ENCODE data around the gene MEIS2.

DNA sequence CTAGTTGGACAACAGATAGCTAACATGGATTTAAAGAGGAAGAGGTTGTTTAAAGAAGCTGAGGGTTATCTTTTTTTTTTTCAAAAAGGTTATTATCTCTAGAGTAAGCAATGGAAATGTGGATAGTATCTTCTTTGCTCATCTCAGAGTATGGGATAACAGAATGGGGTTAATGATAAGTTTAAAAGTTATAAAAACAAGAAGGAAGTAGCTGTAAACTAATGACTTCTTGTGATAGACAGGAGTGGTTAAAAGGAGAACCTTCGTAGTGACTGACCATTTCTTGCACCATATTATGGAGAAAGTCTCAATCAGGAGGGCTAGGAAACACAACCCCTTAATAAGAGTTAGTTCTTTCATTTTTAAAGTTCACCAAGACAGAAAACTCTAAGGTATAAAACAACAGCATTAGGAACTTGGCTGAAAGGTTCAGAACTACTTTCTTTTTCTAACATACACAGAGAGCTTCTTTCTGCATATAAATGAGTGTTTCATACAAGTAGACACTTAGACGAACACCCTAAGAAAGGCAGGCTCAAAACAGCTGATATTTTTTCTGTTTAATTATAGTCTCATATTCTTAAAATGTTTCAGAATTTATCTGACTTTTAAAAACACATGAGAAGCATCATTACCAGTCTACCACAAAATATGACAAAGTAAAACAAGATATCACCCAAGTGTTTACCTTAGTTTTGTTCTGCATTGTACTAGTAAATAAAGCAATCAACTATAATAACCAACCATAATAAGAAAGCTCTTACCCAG, 140.0 kb downstream of the MEIS2 start:
- TF ChIP-seq, protein P1, sequence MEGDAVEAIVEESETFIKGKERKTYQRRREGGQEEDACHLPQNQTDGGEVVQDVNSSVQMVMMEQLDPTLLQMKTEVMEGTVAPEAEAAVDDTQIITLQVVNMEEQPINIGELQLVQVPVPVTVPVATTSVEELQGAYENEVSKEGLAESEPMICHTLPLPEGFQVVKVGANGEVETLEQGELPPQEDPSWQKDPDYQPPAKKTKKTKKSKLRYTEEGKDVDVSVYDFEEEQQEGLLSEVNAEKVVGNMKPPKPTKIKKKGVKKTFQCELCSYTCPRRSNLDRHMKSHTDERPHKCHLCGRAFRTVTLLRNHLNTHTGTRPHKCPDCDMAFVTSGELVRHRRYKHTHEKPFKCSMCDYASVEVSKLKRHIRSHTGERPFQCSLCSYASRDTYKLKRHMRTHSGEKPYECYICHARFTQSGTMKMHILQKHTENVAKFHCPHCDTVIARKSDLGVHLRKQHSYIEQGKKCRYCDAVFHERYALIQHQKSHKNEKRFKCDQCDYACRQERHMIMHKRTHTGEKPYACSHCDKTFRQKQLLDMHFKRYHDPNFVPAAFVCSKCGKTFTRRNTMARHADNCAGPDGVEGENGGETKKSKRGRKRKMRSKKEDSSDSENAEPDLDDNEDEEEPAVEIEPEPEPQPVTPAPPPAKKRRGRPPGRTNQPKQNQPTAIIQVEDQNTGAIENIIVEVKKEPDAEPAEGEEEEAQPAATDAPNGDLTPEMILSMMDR (conservative IDR thresholded peaks at IDR 0.05; ENCODE audit: low read length): no peak
- no peak for TF ChIP-seq EZH2phosphoT487 (IDR thresholded peaks at IDR 0.05; ENCODE audit: borderline replicate concordance)
